GM12892 (cell line): ENCODE data around the gene ROBO4.

Source experiments
- POLR2A ChIP-seq: IDR thresholded peaks from 2 replicates; pipeline ENCODE4 v1.6.1; 2011; ENCODE audit warnings: low read depth, low read length, control low read depth
- POLR2AphosphoS5 ChIP-seq: IDR thresholded peaks from 2 replicates; pipeline ENCODE4 v1.6.1; 2011; ENCODE audit warnings: low read depth, low read length, control low read depth

DNA sequence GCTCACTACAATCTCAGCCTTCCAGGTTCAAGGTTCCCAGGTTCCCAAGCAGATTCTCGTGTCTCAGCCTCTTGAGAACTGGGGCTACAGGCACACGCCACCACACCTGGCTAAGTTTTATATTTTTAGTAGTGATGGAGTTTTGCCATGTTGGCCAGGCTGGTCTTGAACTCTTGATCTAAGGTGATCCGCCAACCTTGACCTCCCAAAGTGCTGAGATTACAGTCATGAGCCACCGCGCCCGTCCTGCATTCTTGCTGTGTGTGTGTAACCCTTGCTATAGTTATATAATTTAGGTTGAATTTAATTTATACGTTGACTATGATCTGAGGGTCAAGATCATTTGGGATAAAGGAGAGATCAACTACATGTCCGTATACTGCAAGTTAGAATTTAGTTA is 61.7 kb downstream of the ROBO4 start:
- TF ChIP-seq POLR2AphosphoS5 (no peak), POLR2A (no peak)
